ENCODE measurements around the gene HLCS.

DNA sequence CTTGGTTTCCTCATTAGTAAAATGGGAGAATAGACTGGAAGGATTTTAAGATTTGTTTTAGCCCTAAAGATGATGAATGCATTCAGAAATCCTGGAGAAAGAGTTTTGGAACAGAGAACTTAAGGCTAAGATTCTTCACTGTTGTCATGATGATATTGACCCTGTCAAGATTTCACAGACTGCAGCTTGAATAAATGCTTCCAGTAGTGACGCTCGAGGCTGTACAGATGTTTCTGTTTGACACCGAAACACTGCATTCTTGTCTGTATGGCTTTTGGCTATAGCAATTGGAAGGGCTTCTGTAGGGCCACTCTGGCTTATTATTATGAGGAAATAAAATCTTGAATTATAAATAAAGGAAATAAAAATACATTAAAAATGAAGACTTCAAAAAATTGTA lies 241.8 kb downstream of the HLCS start:
- TF ChIP-seq CTCF (optimal IDR thresholded peaks at IDR 0.05 in 1 of 3, IDR thresholded peaks at IDR 0.05 in 1 of 3, conservative IDR thresholded peaks at IDR 0.05 in 1 of 3; ENCODE audit: extremely low read depth in 1 of 3, insufficient read depth in 2 of 3, low read length in 3 of 3) (no peak), EZH2 (IDR thresholded peaks at IDR 0.05; ENCODE audit: low read length) (no peak)
